Measurements from ENCODE around the gene KIF1C. TPM values are rescaled to one million over a fixed set of nuclear protein-coding genes. Genes with fewer than 3 reads are reported as not detected.

KIF1C gene
- 10 to 100 TPM; 72.7 to 77.3 TPM for total RNA-seq

DNA sequence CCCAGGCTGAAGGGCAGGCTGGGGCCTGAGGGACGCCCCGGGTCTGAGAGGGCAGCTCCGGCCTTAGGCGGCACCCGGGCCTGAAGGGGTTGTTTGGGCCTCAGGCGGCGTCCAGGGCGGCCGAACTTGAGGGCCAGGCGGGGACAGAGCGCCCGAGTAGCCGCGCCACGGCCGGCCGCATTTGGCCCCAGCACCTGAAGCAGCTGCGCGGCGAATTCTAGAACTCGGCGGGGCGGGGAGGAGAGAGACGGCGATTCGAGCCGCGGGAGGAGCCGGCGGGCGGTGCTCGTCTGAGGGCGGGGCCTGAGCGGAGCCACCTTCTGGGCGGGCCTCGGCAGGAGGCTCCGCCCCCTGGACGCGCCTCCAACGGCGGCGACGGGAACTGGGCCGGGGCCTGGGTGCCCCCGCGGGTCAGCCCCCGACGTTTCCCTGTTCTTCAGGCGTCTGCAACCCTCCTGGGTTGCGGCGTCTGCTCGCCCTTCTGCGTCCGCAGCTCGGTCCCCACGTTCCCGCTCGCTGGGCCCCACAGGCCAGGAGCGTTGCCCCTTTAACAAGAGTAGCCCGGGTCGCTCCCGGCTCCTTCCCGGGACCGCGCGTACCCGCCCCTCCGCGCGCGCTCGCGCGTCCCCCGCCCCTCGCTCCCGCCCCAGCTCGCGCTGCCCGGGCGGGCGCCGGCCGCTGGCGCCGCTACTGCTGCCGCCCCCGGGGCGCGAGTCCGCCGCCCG, at the start of gene KIF1C, which contains the start of gene INCA1:
Gene KIF1C, plus strand, starts transcription at position 649 of the 725 bp plus-strand sequence. CDS start 2,297 bp downstream, outside the sequence.
Gene INCA1, minus strand, starts transcription at position 221 of the 725 bp plus-strand sequence. CDS start 3,085 bp downstream, outside the sequence.
- ChIA-PET CTCF (interaction anchor here (0.9 to 2.3 kb wide), 7 partner anchors 10 to 81 kb away, joined by 3 to 14 read pairs (median 4); partner anchors contain the start of genes CAMTA2 and ZFP3), POLR2A (interaction anchor here (0.6 to 1.1 kb wide), 4 partner anchors 10 to 57 kb away, joined by 3 to 6 read pairs (median 4); partner anchors contain the start of genes CAMTA2, PFN1, RNF167 and SLC25A11)

DNA sequence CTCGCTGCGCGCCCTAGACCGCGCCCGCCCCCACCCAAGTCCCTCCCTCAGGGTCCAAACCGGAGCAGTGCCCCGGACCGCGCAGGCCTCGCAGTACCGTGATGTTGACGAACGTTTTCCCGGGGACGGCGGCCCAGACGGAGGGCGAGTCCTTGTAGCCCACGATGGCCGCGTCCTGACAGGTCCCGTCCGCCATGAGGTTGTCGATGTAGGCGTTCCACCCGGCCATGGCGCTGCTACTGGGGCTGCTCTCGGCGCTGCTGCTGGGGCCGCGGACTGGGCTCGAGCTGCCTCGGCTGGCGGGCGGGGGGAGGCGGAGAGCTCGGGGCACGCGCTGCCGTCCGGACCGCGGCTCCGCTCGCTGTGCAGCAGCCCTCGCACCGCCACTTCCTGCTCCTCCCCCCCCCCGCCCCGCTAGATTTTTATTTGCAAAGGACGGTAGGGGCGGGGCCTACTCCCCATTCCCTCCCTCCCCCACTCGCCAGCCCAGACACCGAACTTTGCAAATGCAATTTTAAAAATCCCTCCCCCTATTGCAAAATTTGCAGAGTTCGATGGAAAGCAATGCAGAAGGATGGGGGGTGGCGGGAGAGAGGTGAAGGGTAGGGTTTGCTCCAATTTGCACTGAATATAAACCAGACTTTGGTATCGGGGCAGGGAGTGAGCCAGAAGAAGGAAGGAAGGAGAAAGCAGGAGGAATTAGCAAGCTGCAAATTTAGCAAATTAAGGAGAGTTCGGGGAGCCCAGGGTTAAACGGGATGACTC, 49.4 kb upstream of the KIF1C start, which contains the start of gene PFN1:
Gene PFN1, minus strand, starts transcription at position 365 of the 765 bp plus-strand sequence. Its CDS starts 136 bp downstream, at position 229.
- ChIA-PET POLR2A (interaction anchor here (0.5 to 13.5 kb wide), 7 partner anchors 8 to 464 kb away, joined by 3 to 214 read pairs (median 4); partner anchors contain the start of genes CAMTA2, INCA1, KIF1C and RNF167), CTCF (interaction anchor here (0.7 to 2.2 kb wide), 5 partner anchors 8 to 84 kb away, joined by 3 to 21 read pairs (median 4); partner anchors contain the start of genes RNF167, SLC25A11 and SPAG7)

DNA sequence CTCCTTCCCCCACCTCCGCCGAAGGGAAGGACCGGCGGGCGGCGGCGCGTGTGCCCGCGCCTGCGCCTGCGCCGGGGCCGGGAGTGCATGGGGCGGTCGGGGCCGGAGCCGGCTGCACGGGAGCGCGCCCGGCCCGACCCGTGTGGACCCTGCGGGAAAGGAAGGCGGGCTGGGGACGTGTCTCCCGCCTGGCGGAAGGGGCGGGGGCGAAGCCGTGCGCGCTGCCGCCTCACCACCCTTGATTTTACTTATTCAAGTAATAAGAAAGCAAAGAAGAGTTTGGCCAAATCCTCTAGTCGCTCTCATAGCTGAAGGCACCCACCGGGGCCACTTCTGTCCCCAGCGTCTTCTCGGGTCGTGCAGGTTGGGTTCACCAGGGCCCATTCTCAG, 48.8 kb upstream of the KIF1C start:
- POLR2A ChIA-PET: interaction anchor here (0.5 to 13.5 kb wide), 5 partner anchors 9 to 464 kb away, joined by 3 to 214 read pairs (median 4); partner anchors contain the start of genes INCA1, KIF1C, RNF167 and SLC25A11
- CTCF ChIA-PET: interaction anchor here (0.7 to 2.2 kb wide), 4 partner anchors 9 to 32 kb away, joined by 3 to 21 read pairs (median 4); partner anchors contain the start of genes RNF167, SLC25A11 and SPAG7

DNA sequence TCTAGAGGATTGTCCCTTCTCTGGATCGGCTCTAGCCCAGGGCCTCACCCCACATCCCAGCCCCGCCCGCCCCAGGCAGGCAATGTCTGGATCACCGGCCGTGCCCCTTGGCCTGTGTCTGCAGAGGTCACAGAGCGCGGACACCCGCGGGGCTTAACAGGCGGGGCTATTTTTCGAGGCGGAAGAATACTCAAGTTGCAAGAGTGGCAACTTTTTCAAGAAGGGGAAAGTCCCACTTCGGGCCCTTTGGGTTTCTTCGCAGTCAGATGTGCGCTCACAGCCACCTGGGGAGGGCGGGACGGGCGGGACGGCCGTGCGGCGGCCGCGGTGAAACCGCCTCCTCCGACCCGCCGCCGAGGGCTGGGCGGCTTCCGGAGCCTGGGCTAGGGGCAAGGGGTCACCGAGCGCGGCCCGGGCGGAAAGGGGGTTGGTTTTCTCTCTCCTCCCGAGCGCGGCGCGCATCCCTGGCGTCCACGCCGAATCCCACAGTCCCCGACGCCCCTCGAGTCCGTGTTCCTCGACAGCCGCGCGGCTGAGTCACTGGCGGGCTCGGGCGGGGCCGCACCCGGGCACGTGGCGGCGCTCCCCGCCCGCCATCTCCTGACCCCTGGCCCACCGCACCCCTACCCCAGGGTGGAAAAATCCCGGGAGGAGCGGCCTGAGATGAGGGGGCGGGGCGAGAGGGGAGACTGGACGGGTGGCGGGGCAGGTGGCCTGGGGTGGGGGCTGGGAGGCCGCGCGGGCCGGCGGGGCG, 48.3 kb upstream of the KIF1C start:
- ChIA-PET POLR2A (interaction anchor here (2.9 to 13.5 kb wide), 2 partner anchors 10 to 19 kb away, joined by 26 to 214 read pairs; partner anchors contain the start of genes RNF167, SLC25A11 and SPAG7), CTCF (interaction anchor here (1.4 to 2.2 kb wide), 3 partner anchors 9 to 21 kb away, joined by 3 to 21 read pairs (median 4); partner anchors contain the start of genes RNF167, SLC25A11 and SPAG7)

DNA sequence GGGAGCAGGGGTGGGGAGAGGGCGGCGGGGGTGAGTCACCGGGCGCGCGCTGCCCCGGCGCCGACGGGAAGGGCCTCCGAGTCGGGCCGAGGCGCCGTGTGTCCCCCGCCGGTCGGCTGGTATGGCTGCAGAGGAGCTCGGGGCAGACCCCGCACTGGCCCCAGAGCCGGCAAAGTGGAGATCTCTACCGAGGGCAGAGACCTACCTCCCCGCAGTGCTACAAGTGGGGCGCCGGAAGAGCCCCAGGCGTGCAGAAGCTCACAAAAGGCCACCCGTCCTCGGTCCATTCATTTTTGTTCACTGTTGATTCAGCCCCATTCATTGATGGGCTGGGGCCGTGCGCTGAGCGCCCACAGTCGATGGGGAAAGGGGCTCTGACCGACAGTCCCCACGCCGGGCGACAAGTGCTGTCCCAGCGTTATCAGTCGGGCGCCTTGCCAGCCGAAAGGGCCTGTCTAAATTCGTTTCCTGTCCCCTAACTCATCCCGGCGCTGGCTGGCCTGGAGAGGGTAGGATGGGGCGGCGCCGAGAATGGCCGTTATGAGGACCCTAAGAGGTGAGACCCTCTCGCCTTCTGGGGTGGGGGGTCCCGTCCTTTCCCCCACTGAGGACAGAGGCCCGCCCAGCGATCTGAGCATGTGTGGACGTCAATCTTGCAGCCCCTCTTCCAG, 47.5 kb upstream of the KIF1C start:
- ChIA-PET POLR2A (interaction anchor here (0.6 to 13.5 kb wide), 4 partner anchors 10 to 50 kb away, joined by 4 to 214 read pairs (median 16); partner anchors contain the start of genes RNF167, SLC25A11 and SPAG7), CTCF (interaction anchor here (0.7 to 1.4 kb wide), 3 partner anchors 10 to 17 kb away, joined by 3 to 4 read pairs (median 4); partner anchors contain the start of genes RNF167, SLC25A11 and SPAG7)

DNA sequence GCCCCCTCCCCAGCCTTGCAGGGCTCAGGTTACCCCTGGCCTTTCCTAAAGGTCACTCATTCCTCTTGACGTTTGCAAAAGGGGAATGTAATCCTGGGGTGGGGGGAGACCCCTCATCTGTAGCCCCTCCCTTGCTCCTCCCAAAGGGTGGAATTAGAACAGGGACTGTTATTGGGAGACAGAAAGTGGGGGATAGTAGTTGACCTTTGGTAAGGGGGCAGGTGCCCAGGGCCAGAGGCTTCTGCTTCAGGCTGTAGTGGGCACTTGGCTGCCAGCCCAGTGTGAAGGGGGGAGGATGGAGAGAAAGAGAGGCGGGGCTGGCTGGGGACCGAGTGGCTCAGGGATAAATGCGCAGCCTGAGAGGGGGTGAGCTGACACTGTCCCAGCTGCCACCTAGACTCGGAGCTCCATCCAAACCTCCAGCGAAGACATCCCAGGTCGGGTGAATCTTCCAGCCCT, 47.0 kb upstream of the KIF1C start, which contains the start of gene ENO3:
Gene ENO3, plus strand, starts transcription at position 374 of the 459 bp plus-strand sequence. CDS start 711 bp downstream, outside the sequence.
- POLR2A ChIA-PET: interaction anchor here (0.6 to 13.5 kb wide), 4 partner anchors 11 to 50 kb away, joined by 4 to 214 read pairs (median 16); partner anchors contain the start of genes RNF167, SLC25A11 and SPAG7
- CTCF ChIA-PET: interaction anchor here (0.7 to 1.4 kb wide), 3 partner anchors 10 to 17 kb away, joined by 3 to 4 read pairs (median 4); partner anchors contain the start of genes RNF167, SLC25A11 and SPAG7

DNA sequence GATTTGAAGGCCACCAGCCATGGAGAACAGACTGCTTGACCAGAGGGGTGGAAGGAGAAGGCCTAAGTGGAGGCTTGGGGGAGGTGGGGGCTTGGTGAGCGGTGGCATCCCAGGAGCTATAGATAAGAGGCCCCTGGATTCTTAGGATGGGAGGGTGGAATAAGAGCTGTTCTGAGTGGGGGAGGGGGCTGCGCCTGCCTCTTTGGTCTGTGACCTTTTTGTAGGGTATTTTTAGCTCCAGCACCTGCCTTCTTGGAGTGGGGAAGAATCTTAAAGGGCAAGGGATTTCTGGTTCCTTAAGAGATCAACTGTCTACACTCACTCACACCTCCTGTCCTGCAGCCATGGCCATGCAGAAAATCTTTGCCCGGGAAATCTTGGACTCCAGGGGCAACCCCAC, 46.3 kb upstream of the KIF1C start:
- ChIA-PET CTCF (no interaction called here), POLR2A (interaction anchor here (1.3 to 13.5 kb wide), 2 partner anchors 10 to 17 kb away, joined by 4 to 214 read pairs; partner anchors contain the start of gene SPAG7)

DNA sequence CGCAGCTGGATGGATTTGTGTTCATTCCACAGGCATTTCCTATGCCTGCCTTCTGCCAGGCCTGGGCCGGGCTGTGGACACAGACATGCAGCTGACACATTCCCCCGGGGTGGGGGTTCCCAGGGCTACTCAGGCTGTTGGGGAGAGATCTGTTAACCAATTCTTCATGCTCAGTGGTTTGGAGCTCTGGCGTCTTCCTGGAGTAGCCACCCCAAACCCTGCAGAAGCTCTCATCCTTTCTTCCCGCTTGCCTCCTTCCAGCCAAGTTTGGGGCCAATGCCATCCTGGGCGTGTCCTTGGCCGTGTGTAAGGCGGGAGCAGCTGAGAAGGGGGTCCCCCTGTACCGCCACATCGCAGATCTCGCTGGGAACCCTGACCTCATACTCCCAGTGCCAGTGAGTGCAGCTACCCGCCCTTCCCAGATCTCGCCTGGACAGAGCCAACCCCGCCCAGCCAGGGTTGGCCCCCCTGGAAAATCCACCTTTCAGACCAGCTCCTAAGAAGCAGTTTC, 44.2 kb upstream of the KIF1C start:
- ChIA-PET POLR2A (interaction anchor here (0.6 to 13.5 kb wide), 3 partner anchors 8 to 92 kb away, joined by 3 to 214 read pairs (median 5); partner anchors contain the start of gene SPAG7), CTCF (interaction anchor here (1.0 kb wide), 1 partner anchor 13 kb away, joined by 3 read pairs; no protein-coding TSS in a partner anchor)

DNA sequence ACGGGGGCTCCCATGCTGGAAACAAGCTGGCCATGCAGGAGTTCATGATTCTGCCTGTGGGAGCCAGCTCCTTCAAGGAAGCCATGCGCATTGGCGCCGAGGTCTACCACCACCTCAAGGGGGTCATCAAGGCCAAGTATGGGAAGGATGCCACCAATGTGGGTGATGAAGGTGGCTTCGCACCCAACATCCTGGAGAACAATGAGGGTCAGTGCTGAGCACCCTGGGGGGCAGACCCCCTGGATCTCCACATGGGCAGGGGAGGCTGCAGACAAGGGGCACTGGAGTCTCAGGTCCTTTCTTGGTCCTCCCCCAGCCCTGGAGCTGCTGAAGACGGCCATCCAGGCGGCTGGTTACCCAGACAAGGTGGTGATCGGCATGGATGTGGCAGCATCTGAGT, 42.7 kb upstream of the KIF1C start:
- CTCF ChIA-PET: interaction anchor here (1.9 kb wide), 1 partner anchor 11 kb away, joined by 6 read pairs; no protein-coding TSS in a partner anchor
- POLR2A ChIA-PET: interaction anchor here (0.6 to 13.5 kb wide), 2 partner anchors 10 to 13 kb away, joined by 4 to 214 read pairs; partner anchors contain the start of gene SPAG7

DNA sequence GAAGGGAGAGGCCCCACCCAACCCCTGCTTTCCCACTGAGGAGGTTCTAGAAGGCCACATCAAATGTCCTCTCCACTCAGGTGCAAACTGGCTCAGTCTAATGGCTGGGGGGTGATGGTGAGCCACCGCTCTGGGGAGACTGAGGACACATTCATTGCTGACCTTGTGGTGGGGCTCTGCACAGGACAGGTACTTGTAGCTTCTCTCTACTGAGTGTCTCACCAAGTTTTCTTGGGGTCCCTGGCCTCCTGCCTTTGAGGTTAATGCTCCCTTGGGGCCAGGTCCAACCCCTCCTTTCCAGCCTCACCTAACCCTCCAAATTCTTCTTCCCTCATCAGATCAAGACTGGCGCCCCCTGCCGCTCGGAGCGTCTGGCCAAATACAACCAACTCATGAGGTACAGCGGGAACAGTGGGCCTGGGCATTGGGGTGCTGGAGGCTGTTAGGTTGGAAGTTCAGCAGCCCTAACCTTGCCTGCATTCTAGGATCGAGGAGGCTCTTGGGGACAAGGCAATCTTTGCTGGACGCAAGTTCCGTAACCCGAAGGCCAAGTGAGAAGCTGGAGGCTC, 41.2 kb upstream of the KIF1C start:
- ChIA-PET POLR2A (no interaction called here), CTCF (interaction anchor here (1.7 to 1.9 kb wide), 2 partner anchors 10 to 29 kb away, joined by 4 to 6 read pairs; no protein-coding TSS in a partner anchor)

DNA sequence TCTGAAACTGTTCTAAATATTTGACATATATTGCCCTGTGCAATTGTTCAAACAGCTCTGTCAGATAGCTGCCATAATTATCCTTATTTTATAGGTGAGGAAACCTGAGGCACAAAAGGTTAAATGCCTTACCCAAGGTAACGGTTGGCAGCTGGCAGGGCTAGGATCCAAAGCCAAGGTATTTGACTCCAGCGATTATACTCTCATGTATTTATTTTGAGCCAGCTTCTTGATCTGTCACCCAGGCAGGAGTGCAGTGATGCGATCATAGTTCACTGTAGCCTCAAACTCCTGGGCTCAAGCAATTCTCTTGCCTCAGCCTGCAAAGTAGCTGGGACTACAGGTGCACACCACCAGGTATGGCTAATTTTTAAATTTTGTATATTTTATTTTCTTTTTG, 39.6 kb upstream of the KIF1C start:
- POLR2A ChIA-PET: interaction anchor here (0.9 kb wide), 1 partner anchor 9 kb away, joined by 3 read pairs; the partner anchor contains the start of gene SPAG7

DNA sequence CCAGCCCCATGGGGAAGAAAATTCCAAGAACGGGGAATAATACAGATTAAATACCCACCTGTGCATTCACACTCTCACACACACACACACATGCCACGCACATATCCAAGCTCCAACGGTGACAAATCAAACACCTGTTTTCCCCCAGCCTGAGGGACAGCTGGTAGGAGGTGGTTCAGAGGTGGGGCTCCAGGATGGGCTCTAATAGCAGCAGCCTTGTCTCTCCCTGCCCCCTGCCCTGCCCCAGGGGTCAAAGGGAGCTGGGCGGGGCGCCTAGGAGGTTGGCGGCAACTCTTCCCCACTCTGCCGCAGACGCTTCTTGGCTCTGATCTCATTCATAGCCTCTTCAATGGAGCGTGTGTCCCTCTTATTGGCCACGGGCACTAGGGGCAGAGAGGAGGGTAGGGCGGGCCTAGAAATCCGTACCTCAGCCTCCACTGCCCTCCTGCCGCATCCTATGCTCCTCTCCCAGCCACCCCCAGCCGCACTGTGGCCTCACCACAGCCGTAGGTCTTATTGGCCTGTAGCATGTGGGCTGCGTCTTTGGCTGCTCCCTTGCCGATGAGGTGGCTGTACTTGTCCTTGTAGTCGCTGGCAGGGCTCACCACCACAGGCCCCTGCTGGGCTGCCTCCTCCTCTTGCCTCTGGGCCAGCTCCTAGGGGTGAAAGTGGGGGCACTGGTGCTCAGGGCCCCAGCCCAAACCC, 38.3 kb upstream of the KIF1C start:
- ChIA-PET POLR2A (no interaction called here), CTCF (interaction anchor here (1.2 kb wide), 1 partner anchor 50 kb away, joined by 3 read pairs; no protein-coding TSS in a partner anchor)

More for the DNA sequence above, 39.6 kb upstream of the KIF1C start:
- CTCF ChIA-PET: interaction anchor here (1.7 kb wide), 1 partner anchor 27 kb away, joined by 4 read pairs; no protein-coding TSS in a partner anchor

DNA sequence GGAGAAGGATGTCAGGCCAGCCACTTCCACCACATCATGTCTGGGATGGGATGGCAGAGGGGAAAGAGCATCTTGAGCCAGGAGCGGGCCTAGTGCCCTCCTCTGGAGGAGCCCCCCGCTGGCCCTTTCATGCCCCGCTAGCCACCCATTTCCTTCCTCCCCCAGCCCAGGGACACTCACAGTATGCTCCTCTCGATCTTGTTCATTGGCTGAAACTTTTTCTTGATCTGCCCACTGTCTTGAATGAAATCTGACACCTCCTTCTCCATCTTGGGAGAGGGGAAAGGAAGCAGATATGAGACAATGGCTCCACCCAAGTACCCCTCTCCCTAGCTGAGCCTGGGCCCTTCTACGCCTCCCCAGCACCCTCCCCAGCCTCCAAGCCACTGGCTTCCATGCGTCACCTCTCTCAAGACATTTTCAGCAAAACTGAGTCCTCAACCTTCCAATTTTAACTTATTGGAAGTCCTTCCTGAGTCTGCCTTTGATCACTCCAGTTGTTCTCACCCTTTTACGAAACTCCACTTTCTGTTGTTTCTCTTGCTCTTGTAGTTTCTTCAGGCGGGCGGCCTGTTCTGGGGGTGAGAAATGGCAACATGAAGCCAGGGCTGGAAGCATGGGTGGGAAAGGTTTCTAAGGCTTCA, 37.3 kb upstream of the KIF1C start:
- ChIA-PET CTCF (interaction anchor here (1.2 kb wide), 1 partner anchor 51 kb away, joined by 3 read pairs; no protein-coding TSS in a partner anchor), POLR2A (no interaction called here)

DNA sequence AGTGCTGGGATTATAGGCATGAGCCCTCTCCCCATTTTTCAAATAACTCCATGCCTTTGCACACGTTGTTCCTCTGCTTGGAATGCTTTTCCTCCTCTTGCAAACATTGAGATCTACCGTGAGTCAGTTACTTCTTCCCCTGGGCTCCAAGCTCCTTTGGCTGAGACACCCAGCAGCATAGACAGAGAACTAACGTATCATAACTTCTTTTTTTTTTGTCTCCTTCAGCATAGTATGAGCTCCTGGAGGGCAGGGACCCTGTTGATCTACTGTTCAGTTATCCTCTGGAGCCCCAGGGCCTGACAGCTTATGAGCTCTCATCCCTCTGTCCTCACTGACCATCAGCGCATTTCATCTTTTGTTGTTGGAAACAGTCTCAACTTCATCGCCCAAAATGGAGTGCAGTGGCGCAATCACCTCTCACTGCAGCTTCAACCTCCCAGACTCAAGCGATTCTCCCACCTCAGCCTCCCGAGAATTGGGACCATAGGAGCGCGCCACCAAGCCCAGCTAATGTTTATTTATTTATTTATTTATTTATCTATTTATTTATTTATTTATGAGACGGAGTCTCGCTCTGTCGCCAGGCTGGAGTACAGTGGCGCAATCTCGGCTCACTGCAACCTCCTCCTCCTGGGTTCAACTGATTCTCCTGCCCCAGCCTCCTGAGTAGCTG, 32.3 kb upstream of the KIF1C start:
- POLR2A ChIA-PET: interaction anchor here (7.4 kb wide), 1 partner anchor 16 kb away, joined by 214 read pairs; the partner anchor contains the start of genes ENO3 and PFN1
- CTCF ChIA-PET: interaction anchor here (1.2 to 4.1 kb wide), 3 partner anchors 10 to 17 kb away, joined by 4 to 21 read pairs (median 6); partner anchors contain the start of gene PFN1
